HepG2 (cell line): ENCODE results near the gene CNGA2. TPM values are rescaled to one million over a fixed set of nuclear protein-coding genes. Genes with fewer than 3 reads are reported as not detected.

Experiments
- ATAC-seq: fragments of 200-7000 bp; cut with Tn5 transposase; 3 replicates; pipeline ENCODE4 v1.9.1; 2020; ENCODE audit warnings: mild to moderate bottlenecking, moderate library complexity
- BruUV-seq: library from RNA; stranded (reverse); fragments of 400-500 nt; replicated peaks from 2 replicates; lab custom pipeline; 2021; lab: Mats Ljungman, UMichigan
- CTCF ChIA-PET: fragments of 300-600 bp; formaldehyde crosslinking; extraction: SDS; loops from one replicate; lab custom pipeline; 2021; ENCODE audit warnings: low total read pairs, inconsistent platforms, low intra/inter-chr PET ratio; lab: Yijun Ruan, JAX
- POLR2A ChIA-PET: fragments of 350-600 bp; sonication (Branson Sonifier 250); formaldehyde crosslinking; loops from one replicate; lab custom pipeline; 2020; ENCODE audit warnings: antibody characterized with exemption, inconsistent platforms; lab: Yijun Ruan, JAX
- DNase-seq: peaks from one replicate; pipeline ENCODE4 v3.0.0-alpha.2; 2015; ENCODE audit warnings: low spot score
- FAIRE-seq: peaks from 3 replicates; lab custom pipeline; 2011; peaks lifted over from hg19 to GRCh38; lab: Jason Lieb, UNC
- H2AFZ ChIP-seq: one replicate; pipeline ENCODE4 v1.6.1; 2011; ENCODE audit warnings: low read length, inconsistent platforms
- H3K27ac ChIP-seq: fragments of 300-600 bp; 3 replicates; pipeline ENCODE4 v1.8.0; 2011; ENCODE audit warnings: mixed run types, mild to moderate bottlenecking, mixed read lengths, low read length, inconsistent platforms; ENCODE audit not compliant: insufficient read depth; ENCODE audit errors: extremely low read length
- H3K27me3 ChIP-seq, 2 experiments: fragments of 200-600 bp in 1 of 2; 2 replicates in 1 of 2; 3 replicates in 1 of 2; pipeline versions ENCODE4 v1.6.0 to v1.8.0; 2011; ENCODE audit warnings: low read length in 2 of 2, mild to moderate bottlenecking in 2 of 2, moderate library complexity in 2 of 2, inconsistent platforms in 1 of 2; ENCODE audit not compliant: insufficient read depth in 2 of 2, control insufficient read depth in 1 of 2
- H3K36me3 ChIP-seq, 2 experiments: fragments of 200-600 bp in 1 of 2; replicated peaks in 1 of 2; 2 replicates in 1 of 2; 3 replicates in 1 of 2; pipeline versions ENCODE4 v1.5.1 to v1.8.0; 2011; ENCODE audit warnings: low read length in 2 of 2, inconsistent platforms in 1 of 2; ENCODE audit not compliant: insufficient read depth in 2 of 2, control insufficient read depth in 1 of 2
- H3K4me1 ChIP-seq: 2 replicates; pipeline ENCODE4 v1.5.1; 2012; ENCODE audit warnings: low read length, inconsistent platforms; ENCODE audit not compliant: insufficient read depth
- H3K4me2 ChIP-seq: 2 replicates; pipeline ENCODE4 v1.6.0; 2011; ENCODE audit warnings: low read depth, low read length, inconsistent platforms
- H3K4me3 ChIP-seq, 3 experiments: fragments of 200-600 bp in 1 of 3; sonication (generic), shearing (Covaris generic) in 1 of 3; replicated peaks in 1 of 3; 2 replicates each; pipeline ENCODE4 v1.5.1; 2011 to 2016; ENCODE audit warnings: low read length in 3 of 3, inconsistent platforms in 2 of 3, low read depth in 2 of 3, mild to moderate bottlenecking in 2 of 3, control low read depth in 1 of 3, mixed read lengths in 1 of 3; ENCODE audit not compliant: insufficient read depth in 1 of 3
- H3K79me2 ChIP-seq: one replicate; pipeline ENCODE4 v1.6.1; 2011; ENCODE audit warnings: low read length, inconsistent platforms; ENCODE audit not compliant: insufficient read depth
- H3K9ac ChIP-seq: 2 replicates; pipeline ENCODE4 v1.6.0; 2011; ENCODE audit warnings: mild to moderate bottlenecking, low read depth, low read length, inconsistent platforms; ENCODE audit not compliant: insufficient read depth
- H3K9me3 ChIP-seq: 2 replicates; pipeline ENCODE4 v1.5.1; 2012; ENCODE audit warnings: mild to moderate bottlenecking, low read length
- H4K20me1 ChIP-seq: 2 replicates; pipeline ENCODE4 v1.6.0; 2011; ENCODE audit warnings: inconsistent platforms, mild to moderate bottlenecking, low read length, moderate library complexity; ENCODE audit not compliant: insufficient read depth
- SNAPC4 ChIP-seq: sonication (generic); formaldehyde crosslinking; IDR thresholded peaks from 2 replicates; pipeline ENCODE4 v1.4.0; 2020; ENCODE audit warnings: mild to moderate bottlenecking, missing genetic modification reagents
- ZBTB42 ChIP-seq: sonication (generic); formaldehyde crosslinking; IDR thresholded peaks from 2 replicates; pipeline ENCODE4 v1.5.0; 2020; ENCODE audit warnings: mild to moderate bottlenecking, missing genetic modification reagents
- ZBTB44 ChIP-seq: sonication (generic); formaldehyde crosslinking; IDR thresholded peaks from 2 replicates; pipeline ENCODE4 v1.4.0; 2020; ENCODE audit warnings: missing genetic modification reagents
- ZNF570 ChIP-seq: sonication (generic); formaldehyde crosslinking; IDR thresholded peaks from 2 replicates; pipeline ENCODE4 v1.4.0; 2020; ENCODE audit warnings: mild to moderate bottlenecking, missing genetic modification reagents, borderline replicate concordance
- WGBS: methylation state at CpG from one replicate; pipeline ENCODE4 v1.1.6; 2017; ENCODE audit warnings: low lambda C conversion rate; 5-methylcytosine and 5-hydroxymethylcytosine counted together
- in situ Hi-C: cut with HindIII; loops from 2 replicates; pipeline ENCODE4 v1.10.0; 2017; ENCODE audit warnings: low pct_unique_long_range_greater_than_20kb; ENCODE audit not compliant: extremely low pct_ligation_motif_present
- intact Hi-C: fragments of 100-400 bp; cut with micrococcal nuclease; formaldehyde crosslinking; loops from one replicate; pipeline ENCODE4 v1.10.0; 2022; ENCODE audit not compliant: unreplicated experiment
- polyA plus RNA-seq, 8 experiments: library from polyadenylated mRNA; depleted of rRNA in 3 of 8; stranded (reverse) in 7 of 8; unstranded in 1 of 8; fragments of >200 nt; fragmentation: Illumina TruSeq in 4 of 8; extraction: Trizol in 4 of 8; gene quantifications; 2 replicates each; pipeline versions ENCODE4 v1.2.1 to v1.2.3, GENCODE V29; 2011 to 2016; ENCODE audit warnings: low read depth in 4 of 8, missing spikeins in 1 of 8, mixed read lengths in 1 of 8; ENCODE audit not compliant: insufficient read depth in 1 of 8
- total RNA-seq, 5 experiments: library from RNA; depleted of rRNA; stranded (reverse); fragments of >200 nt; fragmentation: Illumina TruSeq; extraction: Trizol; gene quantifications; 2 replicates each; pipeline ENCODE4 v1.2.3, GENCODE V29; 2016; ENCODE audit warnings: low read depth in 1 of 5
- TF ChIP-seq, protein P1 (sequence below): sonication (generic); formaldehyde crosslinking; IDR thresholded peaks from 2 replicates; pipeline ENCODE4 v1.5.0; 2020; ENCODE audit warnings: missing genetic modification reagents

The CNGA2 gene
- total and polyA plus RNA-seq, 2 of the 13 experiments (the other 11 are each of a cell fraction or from before 2014, with no cell fraction given), result not detected

GRCh38 chrX:151694121-151694520, 40.4 kb upstream of the CNGA2 start:
- no peak for TF ChIP-seq ZBTB44 (CRISPR knock-in tag)
- TF ChIP-seq ZBTB42 (CRISPR knock-in tag), result no peak
- TF ChIP-seq, protein P1, sequence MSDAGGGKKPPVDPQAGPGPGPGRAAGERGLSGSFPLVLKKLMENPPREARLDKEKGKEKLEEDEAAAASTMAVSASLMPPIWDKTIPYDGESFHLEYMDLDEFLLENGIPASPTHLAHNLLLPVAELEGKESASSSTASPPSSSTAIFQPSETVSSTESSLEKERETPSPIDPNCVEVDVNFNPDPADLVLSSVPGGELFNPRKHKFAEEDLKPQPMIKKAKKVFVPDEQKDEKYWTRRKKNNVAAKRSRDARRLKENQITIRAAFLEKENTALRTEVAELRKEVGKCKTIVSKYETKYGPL, result no peak
- TF ChIP-seq SNAPC4 (CRISPR knock-in tag), result no peak
- TF ChIP-seq ZNF570 (CRISPR knock-in tag), result no peak
- in situ Hi-C loops (loop anchor here (25.0 kb wide), 1 partner anchor 182 kb away; no protein-coding TSS in a partner anchor), intact Hi-C loops (no loop called here)
- ChIA-PET POLR2A (no interaction called here), CTCF (no interaction called here)
- ATAC-seq (no peak), FAIRE-seq (no peak), DNase-seq (no peak)
- Histone ChIP-seq H3K4me3 (no peak overlapping the region), H3K27ac (no peak overlapping the region), H3K4me2 (no peak overlapping the region), H4K20me1 (no peaks in the 10 kb centered on the region), H2AFZ (no peak overlapping the region), H3K9me3 (no peaks in the 10 kb centered on the region), H3K4me1 (no peaks in the 10 kb centered on the region), H3K9ac (no peak overlapping the region), H3K79me2 (no peaks in the 10 kb centered on the region), H3K27me3 (no peaks in the 10 kb centered on the region), H3K36me3 (no peaks in the 10 kb centered on the region)
- WGBS, result 64% methylated on average over 7 of the region's 12 CpGs
- no TSS peak for BruUV-seq
